Endothelial cell of umbilical vein (primary cell): ENCODE data around the gene TTC24. TPM values are rescaled to one million over a fixed set of nuclear protein-coding genes. Genes with fewer than 3 reads are reported as not detected.

ENCODE experiments used
- BruUV-seq: library from RNA; stranded (reverse); fragments of 400-500 nt; replicated peaks from 2 replicates; lab custom pipeline; 2021; lab: Mats Ljungman, UMichigan
- CTCF ChIA-PET: fragments of 300-600, 350-600 bp; sonication (Branson Sonifier 250); formaldehyde crosslinking; loops from one replicate; lab custom pipeline; 2021; ENCODE audit warnings: antibody characterized with exemption, inconsistent platforms; lab: Charles Lee
- POLR2A ChIA-PET: fragments of 300-600, 350-600 bp; sonication (Branson Sonifier 250); formaldehyde crosslinking; loops from one replicate; lab custom pipeline; 2021; ENCODE audit warnings: antibody characterized with exemption, inconsistent platforms; lab: Charles Lee
- DNase-seq: peaks from one replicate; pipeline ENCODE4 v3.0.0-alpha.2; 2011; ENCODE audit warnings: low read depth, low spot score
- FAIRE-seq: peaks from 2 replicates; lab custom pipeline; 2011; peaks lifted over from hg19 to GRCh38; lab: Jason Lieb, UNC
- H2AFZ ChIP-seq: 2 replicates; pipeline ENCODE4 v1.6.0; 2012; ENCODE audit warnings: low read depth, low read length, control low read depth, inconsistent platforms
- H3K27ac ChIP-seq: 2 replicates; pipeline ENCODE4 v1.5.1; 2011; ENCODE audit warnings: low read depth, mild to moderate bottlenecking, control low read depth, low read length, moderate library complexity; ENCODE audit not compliant: insufficient read depth
- H3K27me3 ChIP-seq, 2 experiments: 2 replicates each; pipeline versions ENCODE4 v1.6.0 to v1.6.1; 2011; ENCODE audit warnings: low read length in 2 of 2, mixed read lengths in 1 of 2; ENCODE audit not compliant: control insufficient read depth in 2 of 2, insufficient read depth in 2 of 2
- H3K36me3 ChIP-seq, 2 experiments: 2 replicates in 1 of 2; 3 replicates in 1 of 2; pipeline ENCODE4 v1.5.1; 2011; ENCODE audit warnings: low read length in 2 of 2, mild to moderate bottlenecking in 1 of 2, moderate library complexity in 1 of 2; ENCODE audit not compliant: control insufficient read depth in 2 of 2, insufficient read depth in 2 of 2; ENCODE audit errors: extremely low read depth in 1 of 2
- H3K4me1 ChIP-seq: 3 replicates; pipeline ENCODE4 v1.5.1; 2011; ENCODE audit warnings: mild to moderate bottlenecking, low read length; ENCODE audit not compliant: control insufficient read depth, insufficient read depth; ENCODE audit errors: extremely low read depth
- H3K4me2 ChIP-seq: 2 replicates; pipeline ENCODE4 v1.6.1; 2011; ENCODE audit warnings: low read length, control low read depth, mixed read lengths; ENCODE audit not compliant: insufficient read depth
- H3K4me3 ChIP-seq, 3 experiments: fragments of 200-600 bp in 1 of 3; sonication (generic), shearing (Covaris generic) in 1 of 3; replicated peaks in 1 of 3; 2 replicates each; pipeline ENCODE4 v1.5.1; 2011 to 2016; ENCODE audit warnings: control low read depth in 3 of 3, low read length in 3 of 3, mild to moderate bottlenecking in 2 of 3, inconsistent platforms in 1 of 3, low read depth in 1 of 3, moderate library complexity in 1 of 3; ENCODE audit not compliant: insufficient read depth in 1 of 3
- H3K79me2 ChIP-seq: 2 replicates; pipeline ENCODE4 v1.6.0; 2012; ENCODE audit warnings: low read length, inconsistent platforms; ENCODE audit not compliant: control insufficient read depth, insufficient read depth
- H3K9ac ChIP-seq: replicated peaks from 2 replicates; pipeline ENCODE3; 2011; ENCODE audit warnings: low read length, control low read depth; ENCODE audit not compliant: insufficient read depth; ENCODE audit errors: extremely low read depth
- H3K9me1 ChIP-seq: replicated peaks from 3 replicates; pipeline ENCODE4 v1.6.0; 2011; ENCODE audit warnings: mild to moderate bottlenecking, low read length; ENCODE audit not compliant: control insufficient read depth, insufficient read depth; ENCODE audit errors: extremely low read depth
- H3K9me3 ChIP-seq: replicated peaks from 2 replicates; pipeline ENCODE4 v1.5.1; 2012; ENCODE audit warnings: low read length, inconsistent platforms; ENCODE audit not compliant: control insufficient read depth, insufficient read depth
- H4K20me1 ChIP-seq: replicated peaks from 2 replicates; pipeline ENCODE3; 2011; ENCODE audit warnings: mild to moderate bottlenecking, low read length; ENCODE audit not compliant: control insufficient read depth, insufficient read depth; ENCODE audit errors: extremely low read depth
- EZH2 ChIP-seq: IDR thresholded peaks from 2 replicates; pipeline ENCODE4 v1.6.1; 2012; ENCODE audit warnings: borderline replicate concordance, low read depth, mild to moderate bottlenecking, moderate library complexity, low read length, inconsistent platforms; ENCODE audit not compliant: severe bottlenecking
- FOS ChIP-seq: IDR thresholded peaks from 2 replicates; pipeline ENCODE4 v1.6.1; 2011; ENCODE audit warnings: mild to moderate bottlenecking, low read length, moderate library complexity, borderline replicate concordance; ENCODE audit not compliant: insufficient read depth
- GATA2 ChIP-seq: IDR thresholded peaks from 2 replicates; pipeline ENCODE4 v1.7.0; 2011; ENCODE audit warnings: low read depth, mild to moderate bottlenecking, moderate library complexity, mixed read lengths, low read length; ENCODE audit not compliant: insufficient read length, insufficient read depth
- JUN ChIP-seq: IDR thresholded peaks from 2 replicates; pipeline ENCODE4 v1.6.1; 2011; ENCODE audit warnings: borderline replicate concordance, low read depth; ENCODE audit not compliant: insufficient read length, insufficient read depth
- MAX ChIP-seq: IDR thresholded peaks from 2 replicates; pipeline ENCODE4 v1.6.1; 2011; ENCODE audit not compliant: insufficient read depth, insufficient read length
- MYC ChIP-seq: IDR thresholded peaks from one replicate; pipeline ENCODE4 v1.6.1; 2011; ENCODE audit warnings: mild to moderate bottlenecking, low read depth, low read length
- POLR2A ChIP-seq: IDR thresholded peaks from 2 replicates; pipeline ENCODE4 v1.6.1; 2012; ENCODE audit warnings: low read depth, mild to moderate bottlenecking, control low read depth, low read length
- POLR2AphosphoS5 ChIP-seq: IDR thresholded peaks from 2 replicates; pipeline ENCODE4 v1.6.1; 2012; ENCODE audit warnings: low read depth, mild to moderate bottlenecking, control low read depth, low read length, moderate library complexity; ENCODE audit not compliant: insufficient read depth
- dilution Hi-C: fragments of 300-500 bp; cut with MboI; formaldehyde crosslinking; loops from one replicate; pipeline ENCODE4 v1.15.0; 2019; ENCODE audit warnings: low sequenced_read_pairs; ENCODE audit not compliant: extremely low pct_ligation_motif_present
- intact Hi-C: fragments of 100-400 bp; cut with micrococcal nuclease; formaldehyde crosslinking; loops from one replicate; pipeline ENCODE4 v1.10.0; 2022
- polyA plus RNA-seq, 4 experiments: library from polyadenylated mRNA; depleted of rRNA in 3 of 4; stranded (reverse) in 3 of 4; unstranded in 1 of 4; fragments of >200 nt; gene quantifications; 2 replicates each; pipeline versions ENCODE4 v1.2.1 to v1.2.3, GENCODE V29; 2011 to 2012; ENCODE audit warnings: missing spikeins in 1 of 4
- total RNA-seq: library from RNA; stranded (reverse); gene quantifications from 2 replicates; pipeline ENCODE4 v1.2.3, GENCODE V29; 2021
- TF ChIP-seq, protein P1 (sequence below), 2 donors: IDR thresholded peaks; 1 replicate in 1 of 2; 2 replicates in 1 of 2; pipeline ENCODE4 v1.5.1; 2011; ENCODE audit warnings: low read length in 2 of 2, mild to moderate bottlenecking in 2 of 2, moderate library complexity in 2 of 2, control low read depth in 1 of 2, inconsistent platforms in 1 of 2, low read depth in 1 of 2; ENCODE audit not compliant: insufficient read depth in 1 of 2; ENCODE audit errors: extremely low read depth in 1 of 2

Gene TTC24
- total and polyA plus RNA-seq, 2 donors (not counting 3 experiments of a cell fraction or from before 2014, with no cell fraction given), result not detected

DNA sequence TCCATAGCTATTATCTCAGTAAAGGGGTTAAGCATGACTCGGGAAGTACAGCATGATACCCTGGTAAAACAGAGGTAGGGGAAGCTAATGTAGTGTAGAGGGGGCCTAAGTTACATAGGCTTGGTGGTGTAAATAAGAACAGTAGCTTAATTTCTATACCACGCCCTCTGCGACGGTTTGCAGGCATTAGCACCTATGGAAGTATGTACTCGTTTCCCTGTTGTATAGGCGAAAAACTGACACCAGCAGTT lies 11.6 kb downstream of the TTC24 start:
- Histone ChIP-seq H3K9me1 (no peaks in the 10 kb centered on the region), H2AFZ (peak overlapping the region; percentile 75), H3K9me3 (no peaks in the 10 kb centered on the region), H3K4me2 (peak overlapping the region; percentile 79), H3K79me2 (peaks cover 5% of the 10 kb centered on the region), H3K36me3 (peaks cover 0 to 20% of the 10 kb centered on the region in 2 experiments), H3K9ac (no peak overlapping the region), H3K27ac (no peak overlapping the region), H4K20me1 (no peaks in the 10 kb centered on the region), H3K27me3 (no peaks in the 10 kb centered on the region), H3K4me1 (peaks cover 17% of the 10 kb centered on the region), H3K4me3 (peak overlapping the region in 2 of 3 experiments; percentile 75 to 77)
- no peak for DNase-seq
- intact Hi-C loops (loop anchor here (5.0 kb wide), 1 partner anchor 89 kb away; the partner anchor contains the start of gene MEF2D), dilution Hi-C loops (no loop called here)
- BruUV-seq, result TSS peak; percentile 3
- TF ChIP-seq EZH2, result no peak
- FAIRE-seq, result no peak
- ChIA-PET CTCF (interaction anchor here (0.7 to 4.9 kb wide), 11 partner anchors 8 to 205 kb away, joined by 3 to 32 read pairs (median 4); partner anchors contain the start of genes GPATCH4 and TTC24), POLR2A (interaction anchor here (1.8 kb wide), 1 partner anchor 10 kb away, joined by 9 read pairs; the partner anchor contains the start of gene GPATCH4)

DNA sequence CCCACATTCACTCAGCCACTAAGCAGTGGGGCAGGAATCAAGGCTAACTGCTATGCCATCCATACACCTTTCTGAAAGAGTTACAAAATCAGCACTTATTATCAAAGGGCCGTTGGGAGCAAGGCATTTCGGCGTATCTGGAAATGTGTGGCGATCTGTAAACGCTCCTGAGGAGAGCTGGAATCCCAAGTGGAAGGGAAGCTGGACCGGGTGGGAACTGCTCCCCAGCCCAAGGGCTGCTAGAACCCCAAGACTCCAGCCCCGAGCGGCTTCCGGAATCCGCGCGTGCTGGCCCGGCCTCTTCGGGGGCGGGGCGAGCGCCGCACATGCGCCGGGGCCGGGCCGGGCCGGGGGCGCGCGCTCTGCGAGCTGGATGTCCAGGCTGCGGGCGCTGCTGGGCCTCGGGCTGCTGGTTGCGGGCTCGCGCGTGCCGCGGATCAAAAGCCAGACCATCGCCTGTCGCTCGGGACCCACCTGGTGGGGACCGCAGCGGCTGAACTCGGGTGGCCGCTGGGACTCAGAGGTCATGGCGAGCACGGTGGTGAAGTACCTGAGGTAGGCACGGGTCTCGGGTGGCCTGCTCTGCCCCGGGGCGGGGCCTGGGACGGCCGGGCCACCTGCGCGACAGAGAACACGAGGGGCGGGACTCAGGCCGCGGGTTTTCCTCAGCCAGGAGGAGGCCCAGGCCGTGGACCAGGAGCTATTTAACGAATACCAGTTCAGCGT lies 12.1 kb downstream of the TTC24 start, which contains the start of gene NAXE:
NAXE (plus strand) TSS at position 345 of the 726 bp plus-strand sequence; CDS start at position 374, 29 bp downstream.
- Histone ChIP-seq H3K9me1 (no peaks in the 10 kb centered on the region), H3K9ac (peak within 1 kb of the TSS; percentile 67), H3K27ac (peak within 1 kb of the TSS; percentile 32), H2AFZ (peak within 1 kb of the TSS; percentile 75), H3K79me2 (peaks cover 5% of the 10 kb centered on the region), H3K9me3 (no peaks in the 10 kb centered on the region), H3K36me3 (peaks cover 0 to 24% of the 10 kb centered on the region in 2 experiments), H3K4me2 (peak within 1 kb of the TSS; percentile 79), H3K27me3 (no peaks in the 10 kb centered on the region), H4K20me1 (no peaks in the 10 kb centered on the region), H3K4me1 (peaks cover 17% of the 10 kb centered on the region), H3K4me3 (peak within 1 kb of the TSS; percentile 52 to 77 (median 75))
- ChIA-PET CTCF (interaction anchor here (1.0 to 4.9 kb wide), 11 partner anchors 8 to 206 kb away, joined by 3 to 32 read pairs (median 4); partner anchors contain the start of genes GPATCH4 and TTC24), POLR2A (interaction anchor here (1.8 kb wide), 1 partner anchor 10 kb away, joined by 9 read pairs; the partner anchor contains the start of gene GPATCH4)
- intact Hi-C loops, result loop anchor here (5.0 kb wide), 1 partner anchor 89 kb away; the partner anchor contains the start of gene MEF2D
- TF ChIP-seq EZH2 (no peak), GATA2 (no peak), JUN (no peak), MAX (no peak), POLR2A (peak; percentile 93), MYC (no peak), FOS (no peak), POLR2AphosphoS5 (peak; percentile 91)
- TF ChIP-seq, protein P1, sequence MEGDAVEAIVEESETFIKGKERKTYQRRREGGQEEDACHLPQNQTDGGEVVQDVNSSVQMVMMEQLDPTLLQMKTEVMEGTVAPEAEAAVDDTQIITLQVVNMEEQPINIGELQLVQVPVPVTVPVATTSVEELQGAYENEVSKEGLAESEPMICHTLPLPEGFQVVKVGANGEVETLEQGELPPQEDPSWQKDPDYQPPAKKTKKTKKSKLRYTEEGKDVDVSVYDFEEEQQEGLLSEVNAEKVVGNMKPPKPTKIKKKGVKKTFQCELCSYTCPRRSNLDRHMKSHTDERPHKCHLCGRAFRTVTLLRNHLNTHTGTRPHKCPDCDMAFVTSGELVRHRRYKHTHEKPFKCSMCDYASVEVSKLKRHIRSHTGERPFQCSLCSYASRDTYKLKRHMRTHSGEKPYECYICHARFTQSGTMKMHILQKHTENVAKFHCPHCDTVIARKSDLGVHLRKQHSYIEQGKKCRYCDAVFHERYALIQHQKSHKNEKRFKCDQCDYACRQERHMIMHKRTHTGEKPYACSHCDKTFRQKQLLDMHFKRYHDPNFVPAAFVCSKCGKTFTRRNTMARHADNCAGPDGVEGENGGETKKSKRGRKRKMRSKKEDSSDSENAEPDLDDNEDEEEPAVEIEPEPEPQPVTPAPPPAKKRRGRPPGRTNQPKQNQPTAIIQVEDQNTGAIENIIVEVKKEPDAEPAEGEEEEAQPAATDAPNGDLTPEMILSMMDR (IDR thresholded peaks at IDR 0.05; ENCODE audit: extremely low read depth in 1 of 2, insufficient read depth in 1 of 2, low read depth in 1 of 2, low read length in 2 of 2), result no peak
- no TSS peak for BruUV-seq
- peak; percentile 67 for DNase-seq
- peak; percentile 93 for FAIRE-seq
- dilution Hi-C loops, result no loop called here
